Activated naive CD8-positive, alpha-beta T cell treated with anti-CD3 and anti-CD28 coated beads, Interleukin-2, amount 50 U/mL, for 16 hours (primary cell): Measurements from ENCODE around the gene ADORA1.

Experiments used
- DNase-seq: peaks from one replicate; pipeline ENCODE4 v3.0.0-alpha.2; 2020; ENCODE audit warnings: low read depth, low spot score

The ADORA1 gene

DNA sequence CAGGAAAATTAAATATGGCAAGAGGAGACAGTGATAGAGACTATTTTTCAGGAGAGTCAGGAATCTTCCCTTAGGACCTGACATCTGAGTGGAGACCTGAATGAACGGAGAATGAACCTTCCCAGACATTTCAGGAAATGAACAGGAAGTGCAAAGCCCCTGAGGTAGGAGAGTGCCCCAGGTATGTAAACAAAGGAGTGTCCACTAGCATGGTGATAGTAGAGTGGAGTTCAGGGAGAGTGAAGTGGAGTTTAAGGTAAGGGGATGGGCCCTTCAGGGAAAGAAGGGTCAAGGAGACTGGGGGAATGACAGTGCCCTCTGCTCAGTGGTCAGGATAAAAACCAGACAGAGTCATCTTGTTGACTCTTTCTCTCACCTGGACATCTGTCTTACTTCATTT, 28.8 kb downstream of the ADORA1 start:
- no peak for DNase-seq

DNA sequence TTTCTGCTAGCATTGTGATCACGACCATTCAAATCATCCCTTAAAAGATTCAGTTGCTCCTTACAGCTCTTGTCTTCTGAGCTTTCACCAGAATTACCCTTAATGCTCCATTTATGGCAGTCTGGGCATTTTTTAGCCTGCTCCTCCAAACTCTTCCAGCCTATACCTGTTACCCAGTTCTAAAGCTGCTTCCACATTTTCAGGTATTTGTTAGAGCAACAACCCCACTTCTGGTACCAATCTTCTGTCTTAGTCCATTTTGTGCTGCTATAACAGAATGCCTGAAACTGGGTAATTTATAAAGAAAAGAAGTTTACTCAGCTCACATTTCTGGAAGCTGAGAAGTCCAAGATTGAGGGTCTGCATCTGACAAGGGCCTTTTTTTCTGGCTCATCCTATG, 30.9 kb downstream of the ADORA1 start:
- no peak for DNase-seq

DNA sequence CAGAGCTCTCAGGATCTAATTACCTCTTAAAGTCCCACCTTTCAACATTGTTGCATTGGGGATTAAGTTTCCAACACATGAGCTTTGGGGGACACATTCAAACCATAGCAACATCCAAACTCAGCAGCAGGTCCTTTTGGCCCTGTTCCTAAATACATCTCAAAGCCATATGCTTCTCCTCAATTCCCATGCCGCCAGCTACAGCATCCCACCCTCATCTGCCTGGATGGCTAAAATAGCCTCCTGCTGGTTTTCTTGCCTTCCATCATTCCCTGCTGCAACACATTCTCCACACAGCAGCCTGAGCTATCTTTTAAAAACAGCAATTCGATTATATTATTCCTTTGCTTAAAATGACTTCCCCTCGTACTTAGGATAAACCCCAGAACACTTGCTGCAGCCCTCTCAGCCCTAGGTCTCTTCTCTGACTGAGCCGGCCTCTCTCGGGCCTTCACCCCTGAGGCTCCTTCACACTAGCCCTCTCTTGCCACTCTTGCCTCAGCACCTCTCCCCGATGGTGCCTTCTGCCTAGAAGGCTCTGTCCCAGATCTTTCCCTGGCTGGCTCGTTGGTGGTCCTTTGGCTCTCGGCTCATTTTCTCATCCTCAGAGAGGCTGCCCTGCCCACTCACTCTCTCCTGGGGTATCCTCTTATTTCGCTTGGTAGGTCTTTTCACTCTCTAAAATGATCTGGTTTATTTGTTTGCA, 31.6 kb downstream of the ADORA1 start:
- no peak for DNase-seq

DNA sequence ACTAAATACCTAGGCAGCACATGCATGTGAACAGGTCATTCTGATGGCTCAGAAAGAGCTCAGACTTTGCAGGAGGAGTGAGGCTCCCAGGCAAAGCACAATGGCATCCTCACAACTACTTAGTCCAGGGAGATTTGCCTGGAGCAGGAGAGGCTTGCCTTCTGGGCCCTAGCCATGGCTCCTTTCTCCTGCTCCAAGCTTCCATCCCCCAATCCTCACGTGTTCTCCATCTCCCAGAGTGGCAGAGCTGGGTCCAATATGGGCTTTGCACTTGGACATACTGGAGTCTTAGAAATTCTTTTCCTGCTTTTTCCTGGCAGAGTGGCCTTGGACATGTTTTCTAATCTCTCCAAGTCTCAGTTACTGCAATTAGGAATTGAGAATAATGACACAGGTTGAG, 32.3 kb downstream of the ADORA1 start:
- DNase-seq: no peak

DNA sequence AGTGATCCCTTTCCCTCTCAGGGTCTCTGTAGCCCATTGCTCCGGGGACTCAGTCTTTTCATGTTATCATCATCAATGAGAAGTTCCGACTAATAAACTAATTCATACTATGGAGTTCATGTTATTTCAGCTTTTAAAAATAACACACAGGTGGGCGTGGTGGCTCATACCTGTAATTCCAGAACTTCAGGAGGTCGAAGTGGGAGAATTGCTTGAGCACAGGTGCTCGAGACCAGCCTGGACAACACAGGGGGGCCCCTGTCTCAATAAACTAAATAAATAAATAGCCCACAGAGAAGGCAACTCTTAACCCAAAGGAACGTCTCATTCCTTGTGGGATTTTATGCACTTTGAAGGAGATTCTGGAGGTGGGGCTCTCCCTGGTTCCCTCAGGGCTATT, 33.6 kb downstream of the ADORA1 start:
- DNase-seq: no peak

DNA sequence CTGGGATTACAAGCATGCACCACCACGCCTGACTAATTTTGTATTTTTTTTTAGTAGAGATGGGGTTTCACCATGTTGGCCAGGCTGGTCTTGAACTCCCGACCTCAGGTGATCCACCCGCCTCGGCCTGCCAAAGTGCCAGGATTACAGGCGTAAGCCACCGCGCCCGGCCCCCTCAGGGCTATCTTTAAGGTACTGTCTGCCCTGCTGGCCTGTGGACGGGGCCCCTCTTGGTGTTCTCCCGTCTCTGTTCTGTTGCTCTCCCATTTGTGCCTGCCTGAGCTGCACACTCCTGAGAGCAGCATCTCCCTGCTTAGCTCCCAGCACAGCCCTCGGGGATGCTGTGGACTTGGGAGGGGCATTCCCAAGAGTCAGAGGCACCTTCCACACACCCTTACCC, 34.2 kb downstream of the ADORA1 start:
- DNase-seq: no peak

DNA sequence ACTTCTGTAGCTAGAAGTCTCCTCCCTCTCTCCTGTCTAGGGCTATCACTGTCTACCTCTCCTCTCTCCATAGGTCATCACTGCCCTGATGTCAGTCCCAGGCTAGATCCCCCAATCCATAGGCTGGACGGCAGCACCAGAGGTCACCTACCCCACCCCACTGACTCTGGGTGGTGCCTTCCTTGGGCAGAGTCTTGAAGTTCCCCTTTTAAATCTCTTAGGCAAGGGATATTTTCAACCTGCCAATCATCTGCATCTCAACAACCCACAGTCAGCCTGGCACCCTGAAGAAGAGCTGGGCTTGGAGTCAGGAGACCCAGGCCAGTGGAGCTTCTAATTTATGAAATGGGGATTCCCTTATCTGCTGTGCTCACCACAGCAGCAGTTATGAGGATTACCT, 34.9 kb downstream of the ADORA1 start:
- DNase-seq: no peak

DNA sequence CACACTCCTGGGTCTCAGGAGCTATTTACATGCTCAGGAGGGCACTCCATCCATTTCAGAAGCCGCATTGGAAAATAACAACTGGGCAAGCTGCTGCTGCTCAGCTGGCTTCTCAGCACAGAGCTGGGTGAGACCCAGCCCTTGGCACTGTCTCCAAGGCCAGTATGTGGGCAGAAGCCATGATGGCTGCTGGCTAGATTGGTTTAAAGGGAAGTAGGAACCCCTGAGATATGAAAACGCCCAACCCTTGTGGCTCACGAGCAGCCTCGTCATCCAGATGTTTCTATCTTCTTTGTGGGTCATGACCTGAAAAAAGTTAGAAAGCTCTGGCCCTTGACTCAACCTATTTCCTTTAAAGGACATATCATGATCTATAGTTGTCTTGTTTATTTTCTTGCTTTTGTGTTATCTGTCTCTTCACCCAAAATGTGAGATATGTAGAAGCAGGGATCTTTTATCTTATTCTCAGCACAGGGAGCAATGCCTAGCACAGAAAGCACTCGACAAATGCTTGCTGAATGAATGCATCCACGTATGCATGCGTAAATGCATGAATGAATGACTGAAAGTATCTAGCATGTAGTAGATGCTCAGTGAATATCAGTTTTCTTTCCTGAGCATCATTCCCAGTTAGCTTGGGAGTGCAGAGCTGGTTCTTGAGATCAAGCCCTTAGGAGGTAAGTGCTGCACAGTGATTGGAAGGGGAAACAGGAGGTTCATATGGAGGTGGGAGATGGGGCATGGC, 36.5 kb downstream of the ADORA1 start:
- no peak for DNase-seq

DNA sequence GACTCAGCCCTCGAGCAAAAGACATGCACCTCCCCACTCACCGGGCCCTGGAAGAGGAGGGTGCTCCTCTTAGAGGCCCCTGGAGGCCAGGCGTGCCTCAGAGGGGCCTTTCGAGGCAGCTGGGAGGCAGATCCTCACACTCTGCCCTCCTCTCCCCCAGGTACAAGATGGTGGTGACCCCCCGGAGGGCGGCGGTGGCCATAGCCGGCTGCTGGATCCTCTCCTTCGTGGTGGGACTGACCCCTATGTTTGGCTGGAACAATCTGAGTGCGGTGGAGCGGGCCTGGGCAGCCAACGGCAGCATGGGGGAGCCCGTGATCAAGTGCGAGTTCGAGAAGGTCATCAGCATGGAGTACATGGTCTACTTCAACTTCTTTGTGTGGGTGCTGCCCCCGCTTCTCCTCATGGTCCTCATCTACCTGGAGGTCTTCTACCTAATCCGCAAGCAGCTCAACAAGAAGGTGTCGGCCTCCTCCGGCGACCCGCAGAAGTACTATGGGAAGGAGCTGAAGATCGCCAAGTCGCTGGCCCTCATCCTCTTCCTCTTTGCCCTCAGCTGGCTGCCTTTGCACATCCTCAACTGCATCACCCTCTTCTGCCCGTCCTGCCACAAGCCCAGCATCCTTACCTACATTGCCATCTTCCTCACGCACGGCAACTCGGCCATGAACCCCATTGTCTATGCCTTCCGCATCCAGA, 37.7 kb downstream of the ADORA1 start:
- DNase-seq: no peak

DNA sequence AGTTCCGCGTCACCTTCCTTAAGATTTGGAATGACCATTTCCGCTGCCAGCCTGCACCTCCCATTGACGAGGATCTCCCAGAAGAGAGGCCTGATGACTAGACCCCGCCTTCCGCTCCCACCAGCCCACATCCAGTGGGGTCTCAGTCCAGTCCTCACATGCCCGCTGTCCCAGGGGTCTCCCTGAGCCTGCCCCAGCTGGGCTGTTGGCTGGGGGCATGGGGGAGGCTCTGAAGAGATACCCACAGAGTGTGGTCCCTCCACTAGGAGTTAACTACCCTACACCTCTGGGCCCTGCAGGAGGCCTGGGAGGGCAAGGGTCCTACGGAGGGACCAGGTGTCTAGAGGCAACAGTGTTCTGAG, 38.3 kb downstream of the ADORA1 start:
- DNase-seq: no peak

DNA sequence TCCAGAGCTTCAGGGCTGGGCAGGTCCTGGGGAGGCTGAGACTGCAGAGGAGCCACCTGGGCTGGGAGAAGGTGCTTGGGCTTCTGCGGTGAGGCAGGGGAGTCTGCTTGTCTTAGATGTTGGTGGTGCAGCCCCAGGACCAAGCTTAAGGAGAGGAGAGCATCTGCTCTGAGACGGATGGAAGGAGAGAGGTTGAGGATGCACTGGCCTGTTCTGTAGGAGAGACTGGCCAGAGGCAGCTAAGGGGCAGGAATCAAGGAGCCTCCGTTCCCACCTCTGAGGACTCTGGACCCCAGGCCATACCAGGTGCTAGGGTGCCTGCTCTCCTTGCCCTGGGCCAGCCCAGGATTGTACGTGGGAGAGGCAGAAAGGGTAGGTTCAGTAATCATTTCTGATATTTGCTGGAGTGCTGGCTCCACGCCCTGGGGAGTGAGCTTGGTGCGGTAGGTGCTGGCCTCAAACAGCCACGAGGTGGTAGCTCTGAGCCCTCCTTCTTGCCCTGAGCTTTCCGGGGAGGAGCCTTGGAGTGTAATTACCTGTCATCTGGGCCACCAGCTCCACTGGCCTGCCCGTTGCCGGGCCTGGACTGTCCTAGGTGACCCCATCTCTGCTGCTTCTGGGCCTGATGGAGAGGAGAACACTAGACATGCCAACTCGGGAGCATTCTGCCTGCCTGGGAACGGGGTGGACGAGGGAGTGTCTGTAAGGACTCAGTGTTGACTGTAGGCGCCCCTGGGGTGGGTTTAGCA, 38.8 kb downstream of the ADORA1 start:
- DNase-seq: no peak

DNA sequence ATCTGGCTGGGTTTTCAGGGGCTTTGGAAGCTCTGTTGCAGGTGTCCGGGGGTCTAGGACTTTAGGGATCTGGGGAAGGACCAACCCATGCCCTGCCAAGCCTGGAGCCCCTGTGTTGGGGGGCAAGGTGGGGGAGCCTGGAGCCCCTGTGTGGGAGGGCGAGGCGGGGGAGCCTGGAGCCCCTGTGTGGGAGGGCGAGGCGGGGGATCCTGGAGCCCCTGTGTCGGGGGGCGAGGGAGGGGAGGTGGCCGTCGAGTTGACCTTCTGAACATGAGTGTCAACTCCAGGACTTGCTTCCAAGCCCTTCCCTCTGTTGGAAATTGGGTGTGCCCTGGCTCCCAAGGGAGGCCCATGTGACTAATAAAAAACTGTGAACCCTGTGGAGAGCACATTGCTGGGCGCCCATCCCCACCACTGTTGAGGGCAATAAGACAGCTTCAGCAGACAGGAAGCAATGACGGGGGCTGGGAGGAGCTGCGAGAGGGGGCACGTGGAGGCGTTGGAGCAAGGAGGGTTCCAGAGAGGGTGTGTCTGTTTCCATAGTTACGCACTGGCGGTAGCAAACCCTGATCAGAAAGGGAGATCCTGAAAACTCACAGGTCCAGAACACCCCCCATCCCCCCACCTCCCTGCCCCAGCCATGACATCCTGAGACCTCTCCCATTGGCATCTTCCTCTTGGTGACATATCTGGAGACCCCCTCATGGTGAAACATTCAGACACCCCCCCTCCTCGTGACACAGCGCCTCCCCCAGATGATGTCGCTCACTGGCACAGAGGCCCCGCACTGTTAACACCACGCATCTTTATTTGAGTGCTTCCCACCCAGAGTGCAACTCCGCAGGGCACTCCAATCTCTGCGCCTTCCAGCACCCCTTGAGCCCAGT, 39.7 kb downstream of the ADORA1 start:
- no peak for DNase-seq

DNA sequence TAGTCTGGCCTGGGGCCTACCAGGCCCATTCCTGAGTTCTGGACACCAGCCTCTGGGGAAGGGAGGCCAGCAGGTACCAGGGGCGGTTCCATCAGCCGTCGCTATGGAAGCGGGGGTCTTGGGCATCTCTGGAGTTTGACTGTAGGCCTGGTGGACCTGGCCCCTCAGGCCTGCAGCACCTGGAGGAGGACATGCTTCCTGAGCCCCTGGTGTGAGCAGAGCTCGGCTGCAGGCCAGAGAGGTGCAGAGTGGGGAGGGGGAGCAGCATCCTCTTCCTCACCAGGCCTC, 40.3 kb downstream of the ADORA1 start:
- DNase-seq: no peak

DNA sequence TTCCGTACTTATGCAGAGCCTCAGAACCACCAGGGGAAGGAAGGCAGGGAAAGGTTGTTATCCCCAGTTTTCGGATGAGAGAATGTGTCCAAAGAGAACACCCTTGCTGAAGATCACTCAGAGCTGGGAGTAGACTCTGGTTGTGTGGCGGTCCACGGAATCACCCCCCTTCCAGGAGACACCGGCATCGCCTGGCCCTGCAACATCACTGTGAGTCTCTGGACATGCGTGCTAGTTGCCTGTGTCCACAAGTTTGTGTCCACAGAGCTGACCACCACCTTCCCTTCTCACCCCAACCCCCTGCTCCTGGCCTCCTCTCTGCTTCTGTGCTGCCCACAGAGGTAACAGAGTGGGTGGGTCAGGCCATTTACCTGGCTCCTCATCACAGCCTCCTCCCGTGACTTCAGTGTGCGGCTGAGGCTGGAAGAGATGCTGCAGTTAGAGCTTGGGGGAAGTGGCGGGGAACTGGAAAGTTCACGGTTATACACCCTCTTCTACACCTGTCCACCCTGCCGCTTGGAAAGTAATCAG, 40.8 kb downstream of the ADORA1 start:
- no peak for DNase-seq

DNA sequence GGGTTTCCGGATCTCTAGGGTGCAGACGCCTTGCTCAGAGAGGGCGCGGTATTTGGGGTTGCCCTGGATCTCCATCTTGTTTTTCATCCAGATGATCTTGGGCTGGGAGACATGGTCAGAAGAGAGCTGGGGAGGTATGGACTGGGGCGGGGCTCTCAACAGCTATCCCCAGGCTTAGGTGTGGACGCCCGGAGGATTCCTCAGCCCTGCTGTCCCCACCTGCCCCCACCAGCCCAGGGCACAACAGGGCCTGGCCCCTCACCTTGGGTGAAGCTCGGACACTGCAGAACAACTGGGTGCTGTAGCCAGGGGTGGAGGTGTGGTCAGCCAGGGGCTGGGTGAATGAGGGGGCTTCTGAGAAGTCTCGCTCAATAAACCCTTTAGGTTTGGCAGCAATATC, 41.5 kb downstream of the ADORA1 start:
- DNase-seq: no peak

DNA sequence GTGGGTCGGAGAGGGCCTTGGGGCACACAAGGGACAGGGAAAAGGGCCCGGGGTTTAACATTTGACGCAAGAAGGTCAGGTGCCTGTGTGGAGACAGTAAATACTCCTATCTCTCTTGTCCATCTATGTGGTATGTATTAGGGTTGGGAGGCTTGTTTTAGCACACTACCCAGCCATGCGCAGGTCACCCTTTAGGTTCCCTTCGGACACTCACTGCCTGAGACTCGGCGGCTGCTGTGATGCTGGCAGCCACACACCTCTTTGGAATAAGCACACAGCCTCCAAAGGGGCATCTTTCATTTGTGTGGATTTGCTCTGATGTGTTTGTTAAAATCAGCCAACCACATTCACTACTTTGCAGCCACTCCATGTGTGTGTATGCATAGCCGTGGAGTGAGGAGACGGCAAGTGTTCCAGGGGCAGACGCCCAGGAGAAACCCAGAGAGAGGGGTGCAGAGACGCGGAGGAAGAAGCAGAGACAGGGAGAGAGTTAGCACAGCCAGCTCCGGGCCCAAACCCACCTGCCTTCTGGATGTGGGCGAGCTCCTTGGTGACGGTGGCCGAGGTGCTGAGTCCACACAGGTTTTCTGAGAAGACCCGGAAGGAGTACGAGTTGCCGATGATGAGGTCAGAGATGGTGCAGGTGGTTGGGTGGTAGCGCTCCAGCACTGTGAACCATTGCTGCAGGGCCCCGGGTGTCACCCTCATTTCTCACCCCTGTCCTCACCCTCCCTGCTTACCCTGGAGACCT, 42.4 kb downstream of the ADORA1 start:
- DNase-seq: no peak

DNA sequence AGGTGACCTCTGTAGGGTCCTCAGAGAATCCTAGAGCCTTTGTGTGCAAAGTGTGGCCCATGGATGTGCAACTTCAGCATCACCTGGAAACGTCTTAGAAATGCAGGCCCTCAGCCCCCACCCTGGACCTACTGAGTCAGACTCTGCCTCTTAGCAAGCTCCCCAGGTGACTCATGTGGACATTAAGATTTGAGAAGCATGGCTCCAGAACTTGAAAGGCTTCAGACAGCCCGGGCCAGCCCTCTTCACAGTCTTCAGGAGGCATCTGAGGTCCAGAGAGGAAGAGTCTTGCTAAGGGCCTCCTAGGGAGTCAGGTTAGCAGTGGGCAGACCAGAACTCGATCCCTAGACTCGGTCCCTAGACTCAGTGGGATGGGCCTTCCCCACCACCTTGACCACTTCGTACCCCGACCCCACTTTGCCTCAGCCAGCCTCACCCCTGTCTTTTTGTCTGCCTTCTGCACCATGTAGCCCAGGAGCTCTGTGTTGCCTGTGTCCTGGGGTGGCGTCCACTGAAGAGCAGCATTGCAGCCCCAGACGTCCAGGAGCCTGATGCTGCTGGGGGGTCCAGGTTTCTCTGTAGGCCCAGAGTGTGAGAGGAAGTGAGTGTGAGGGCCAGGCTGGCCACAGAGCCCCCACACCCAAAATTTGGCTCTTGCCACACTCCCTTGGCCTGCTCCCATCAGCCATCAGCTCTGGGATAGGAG, 43.3 kb downstream of the ADORA1 start:
- DNase-seq: no peak

DNA sequence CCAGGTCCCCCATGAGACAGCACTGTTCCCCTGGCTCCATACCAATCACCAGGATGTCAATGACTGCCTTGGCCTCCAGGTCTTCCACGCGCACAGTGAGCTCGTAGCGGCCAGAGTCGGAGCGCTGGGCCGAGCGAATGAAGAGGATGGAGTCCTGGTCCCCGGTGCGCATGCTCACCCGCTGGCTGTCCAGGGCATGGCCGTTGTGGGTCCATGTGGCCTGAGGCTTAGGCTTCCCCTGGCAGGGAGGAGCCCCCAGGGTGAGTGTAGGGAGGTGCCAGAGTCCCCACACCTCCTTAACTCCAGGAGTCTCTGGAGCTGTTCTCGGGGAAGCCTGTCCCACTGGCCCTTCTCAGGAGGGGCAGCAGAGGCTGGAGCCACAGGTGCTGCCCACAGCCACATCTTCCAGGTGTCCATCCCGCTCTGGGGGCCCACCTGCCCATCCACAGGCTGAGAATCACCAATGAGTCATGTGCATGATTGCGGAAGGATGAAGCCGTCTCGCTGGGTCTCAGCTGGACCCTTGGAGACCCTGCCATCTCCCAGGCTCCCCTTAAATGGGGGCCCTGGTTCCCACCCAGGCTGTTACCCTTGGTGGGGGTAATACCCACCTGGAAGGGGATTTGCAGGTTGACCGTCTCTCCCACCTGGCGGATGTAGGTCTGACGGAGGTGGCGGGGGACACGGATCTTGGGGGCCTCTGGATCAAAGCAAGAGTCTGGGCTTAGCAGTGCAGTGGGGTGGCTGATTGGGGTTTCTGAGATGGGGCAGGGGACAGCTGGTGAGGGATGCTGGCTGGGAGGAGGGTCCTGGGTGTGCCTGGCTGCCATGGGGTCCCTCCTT, 44.0 kb downstream of the ADORA1 start:
- no peak for DNase-seq
